Heart right ventricle (tissue), 16 donors: ENCODE measurements around the gene TNNT3. TPM values are rescaled to one million over a fixed set of nuclear protein-coding genes. Genes with fewer than 3 reads are reported as not detected.

Experiments
- ATAC-seq, 8 donors: fragments of 200-7000 bp; cut with Tn5 transposase; one replicate each; pipeline ENCODE4 v1.9.1; 2020; ENCODE audit warnings: mild to moderate bottlenecking in 8 of 8, moderate library complexity in 8 of 8, moderate number of reproducible peaks in 1 of 8
- DNase-seq, 2 donors: peaks; one replicate each; pipeline ENCODE4 v3.0.0-alpha.2; 2020
- H3K27ac ChIP-seq, 10 donors: fragments of 200-600 bp; sonication (generic) in 2 of 10; one replicate each; pipeline versions ENCODE4 v1.5.0 to v1.8.0; 2020 to 2022; ENCODE audit warnings: mild to moderate bottlenecking in 3 of 10
- H3K27me3 ChIP-seq, 7 donors: fragments of 200-600 bp; one replicate each; pipeline ENCODE4 v1.8.0; 2021 to 2022; ENCODE audit warnings: mild to moderate bottlenecking in 2 of 7
- H3K36me3 ChIP-seq, 9 donors: fragments of 200-600 bp; sonication (generic) in 1 of 9; one replicate each; pipeline versions ENCODE4 v1.5.0 to v1.8.0; 2020 to 2022; ENCODE audit warnings: mild to moderate bottlenecking in 2 of 9
- H3K4me1 ChIP-seq, 9 donors: fragments of 200-600 bp; sonication (generic) in 1 of 9; one replicate each; pipeline versions ENCODE4 v1.5.0 to v1.8.0; 2020 to 2022; ENCODE audit warnings: mild to moderate bottlenecking in 4 of 9
- H3K4me3 ChIP-seq, 10 donors: fragments of 200-600 bp; sonication (generic) in 2 of 10; one replicate each; pipeline versions ENCODE4 v1.5.0 to v1.8.0; 2020 to 2022; ENCODE audit warnings: mild to moderate bottlenecking in 7 of 10, moderate library complexity in 2 of 10
- H3K9me3 ChIP-seq, 11 donors: fragments of 200-600 bp in 10 of 11; sonication (generic) in 2 of 11; one replicate each; pipeline versions ENCODE4 v1.5.0 to v1.8.0; 2013 to 2022; ENCODE audit warnings: mild to moderate bottlenecking in 2 of 11, control low read depth in 1 of 11, moderate library complexity in 1 of 11
- WGBS, 2 donors: extraction: QIAGEN DNeasy Blood & Tissue Kit; methylation state at CpG; one replicate each; pipeline ENCODE4 v1.1.7; 2013; ENCODE audit warnings: inconsistent platforms in 1 of 2; 5-methylcytosine and 5-hydroxymethylcytosine counted together
- intact Hi-C, 10 donors: fragments of 100-400 bp; cut with DNase I; formaldehyde crosslinking; loops; one replicate each; pipeline versions ENCODE4 v1.11.1 to v1.14.2; 2022
- polyA plus RNA-seq, 2 donors: library from polyadenylated mRNA; stranded (reverse); fragments of 200-250 nt; gene quantifications; one replicate each; pipeline ENCODE4 v1.2.3, GENCODE V29; 2013
- total RNA-seq, 10 donors: library from RNA; stranded (reverse); fragmentation: NEBNext Ultra II Directional in 3 of 10; extraction: Animal tissue kit (Norgen Biotek cat#: 25700) in 3 of 10; gene quantifications; one replicate each; pipeline versions ENCODE4 v1.2.1 to v1.2.4, GENCODE V29; 2021 to 2023
- TF ChIP-seq, protein P1 (sequence below), 9 donors: fragments of 200-600 bp; sonication (generic) in 2 of 9; IDR thresholded peaks; one replicate each; pipeline versions ENCODE4 v1.5.0 to v1.8.0; 2021 to 2022; ENCODE audit warnings: antibody characterized with exemption in 9 of 9, mild to moderate bottlenecking in 5 of 9, moderate library complexity in 1 of 9
- donor health status: Arrhythmogenic right ventricular cardiomyopathy.
- donor health status: ischemic (EF 13 %, LVEDD 7.1; RV severe dilation, severe dysfunction).
- donor health status: healthy with polysubstance abuse.
- donor health status: DM: no; HTN: yes; CAD: no.
- donor health status: DM: no; HTN: no; CAD: no.
- donor health status: ischemic (EF 25% LVEDD 6.9; RV normal size, moderate dysfunction).
- donor health status: ischemic (EF 25% LVEDD 5.7; RV mildly dilated, moderate dysfunction).
- donor health status: healthy.
- donor health status: DM: yes; HTN: yes; CAD: no.
- donor health status: Ischemic cardiomyopathy.
- donor health status: ischemic (EF 35%, LVEDD 5.7; RV mildly dilated, moderate dysfunction).
- donor health status: nonischemic (EF 11% LVEDD 7.7; RV severe dilation, severe dysfunction).
- donor health status: DM: yes; HTN: yes; CAD: no.
- donor health status: PGD.
- donor health status: ischemic (EF 29% LVEDD 5.4; RV normal size, mild dysfunction).
- donor health status: nonischemic (EF 23%, LVEDD 6.1; RV moderate dilation, normal function).

TNNT3 gene
- total and polyA plus RNA-seq, 12 donors: 12.5 to 49.9 (median 44.4) TPM

DNA sequence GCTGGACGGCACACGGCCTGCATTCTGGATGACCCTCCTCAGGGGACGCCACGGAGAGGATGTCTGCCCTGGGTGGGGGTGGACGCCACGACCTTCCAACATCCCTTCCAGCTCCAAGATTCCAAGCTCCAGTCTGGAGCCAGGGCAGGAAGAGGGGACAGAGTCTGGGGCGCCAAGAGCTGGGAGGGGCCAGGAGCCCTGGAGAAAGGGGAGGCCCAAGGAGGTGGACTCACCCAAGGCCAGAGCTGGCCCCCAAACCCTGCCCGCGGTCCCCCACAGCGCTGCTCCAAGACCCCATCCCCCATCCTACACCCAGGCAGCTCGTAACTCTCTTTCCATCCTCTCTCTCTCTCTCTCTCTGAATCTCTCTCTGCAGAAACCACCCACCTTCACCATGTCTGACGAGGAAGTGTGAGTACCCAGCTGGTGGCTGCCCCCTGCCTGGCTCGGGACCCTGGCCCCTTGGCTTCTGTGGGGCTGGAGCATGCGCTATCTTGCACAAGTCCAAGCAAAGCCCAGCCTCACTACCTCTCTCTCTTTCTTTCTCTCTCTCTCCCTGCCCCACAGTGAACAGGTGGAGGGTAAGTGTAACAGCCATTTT, 3.1 kb downstream of the TNNT3 start:
- 45 to 59% methylated on average over 14 of the region's 14 CpGs for WGBS, 2 donors
- peak overlapping the region in 5 of 10 donors; percentile 4 to 53 (median 37) for H3K4me3 ChIP-seq
- peak in 1 of 2 donors; percentile 54 for DNase-seq

DNA sequence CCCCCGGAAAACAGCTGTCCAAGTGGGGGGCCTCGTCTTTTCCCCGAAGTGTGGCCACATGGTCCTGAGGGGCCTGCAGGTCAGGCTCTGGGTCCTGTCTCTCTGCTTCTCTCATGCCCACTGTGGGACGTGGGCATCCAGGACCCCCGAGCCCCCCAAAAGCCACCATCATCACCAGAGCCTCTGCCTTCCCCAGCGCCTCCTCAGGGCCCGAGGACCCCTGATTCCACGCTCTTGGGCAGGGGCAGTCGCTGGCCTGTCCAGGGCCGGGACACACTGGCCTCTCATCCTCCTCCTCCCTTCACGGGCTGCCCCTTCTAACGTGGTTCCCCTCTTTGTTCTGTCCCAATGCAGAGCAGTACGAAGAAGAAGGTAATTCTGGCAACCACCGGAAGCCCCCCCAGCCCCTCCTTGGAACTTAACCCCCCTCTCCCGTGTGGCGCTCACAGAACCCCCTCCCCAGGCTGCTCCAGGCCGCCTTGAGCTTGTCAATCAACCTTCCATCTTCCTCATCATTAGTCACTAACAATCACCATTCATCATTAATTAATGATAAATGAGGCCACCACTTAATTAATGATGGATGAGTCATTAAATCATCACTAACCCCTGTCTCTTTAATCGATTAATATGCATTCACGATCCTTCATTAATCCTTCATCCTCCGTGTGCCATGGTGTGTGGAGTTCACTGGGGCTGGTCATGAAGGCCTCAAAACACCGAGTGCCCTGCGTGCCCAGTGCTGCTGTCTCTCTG, 3.9 kb downstream of the TNNT3 start:
- no peaks in the 10 kb centered on the region for H3K36me3 ChIP-seq
- intact Hi-C loops: loop anchor here in 2 of 10 donors (5.0 kb wide), 2 partner anchors 41 to 229 kb away; no protein-coding TSS in a partner anchor
- H3K4me3 ChIP-seq: no peak overlapping the region
- H3K9me3 ChIP-seq: no peaks in the 10 kb centered on the region
- H3K27ac ChIP-seq: peak overlapping the region in 9 of 10 donors; percentile 68 to 94 (median 81)
- no peak for DNase-seq
- H3K4me1 ChIP-seq: peaks cover 39 to 93% (median 65%) of the 10 kb centered on the region in 9 donors
- ATAC-seq: no peak
- TF ChIP-seq, protein P1, sequence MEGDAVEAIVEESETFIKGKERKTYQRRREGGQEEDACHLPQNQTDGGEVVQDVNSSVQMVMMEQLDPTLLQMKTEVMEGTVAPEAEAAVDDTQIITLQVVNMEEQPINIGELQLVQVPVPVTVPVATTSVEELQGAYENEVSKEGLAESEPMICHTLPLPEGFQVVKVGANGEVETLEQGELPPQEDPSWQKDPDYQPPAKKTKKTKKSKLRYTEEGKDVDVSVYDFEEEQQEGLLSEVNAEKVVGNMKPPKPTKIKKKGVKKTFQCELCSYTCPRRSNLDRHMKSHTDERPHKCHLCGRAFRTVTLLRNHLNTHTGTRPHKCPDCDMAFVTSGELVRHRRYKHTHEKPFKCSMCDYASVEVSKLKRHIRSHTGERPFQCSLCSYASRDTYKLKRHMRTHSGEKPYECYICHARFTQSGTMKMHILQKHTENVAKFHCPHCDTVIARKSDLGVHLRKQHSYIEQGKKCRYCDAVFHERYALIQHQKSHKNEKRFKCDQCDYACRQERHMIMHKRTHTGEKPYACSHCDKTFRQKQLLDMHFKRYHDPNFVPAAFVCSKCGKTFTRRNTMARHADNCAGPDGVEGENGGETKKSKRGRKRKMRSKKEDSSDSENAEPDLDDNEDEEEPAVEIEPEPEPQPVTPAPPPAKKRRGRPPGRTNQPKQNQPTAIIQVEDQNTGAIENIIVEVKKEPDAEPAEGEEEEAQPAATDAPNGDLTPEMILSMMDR (IDR thresholded peaks at IDR 0.05): no peak
- 86 to 91% methylated on average over 22 of the region's 22 CpGs for WGBS, 2 donors
- H3K27me3 ChIP-seq: no peaks in the 10 kb centered on the region

More for the DNA sequence above, 3.1 kb downstream of the TNNT3 start:
- Histone ChIP-seq H3K4me1 (peaks cover 40 to 93% (median 63%) of the 10 kb centered on the region in 9 donors), H3K36me3 (no peaks in the 10 kb centered on the region), H3K27ac (peak overlapping the region; percentile 68 to 94 (median 81)), H3K9me3 (no peaks in the 10 kb centered on the region), H3K27me3 (no peaks in the 10 kb centered on the region)
- intact Hi-C loops: loop anchor here in 2 of 10 donors (5.0 kb wide), 2 partner anchors 40 to 230 kb away; no protein-coding TSS in a partner anchor
- ATAC-seq: peak in 7 of 8 donors; percentile 6 to 56 (median 36)
- TF ChIP-seq, protein P1 (IDR thresholded peaks at IDR 0.05): no peak

DNA sequence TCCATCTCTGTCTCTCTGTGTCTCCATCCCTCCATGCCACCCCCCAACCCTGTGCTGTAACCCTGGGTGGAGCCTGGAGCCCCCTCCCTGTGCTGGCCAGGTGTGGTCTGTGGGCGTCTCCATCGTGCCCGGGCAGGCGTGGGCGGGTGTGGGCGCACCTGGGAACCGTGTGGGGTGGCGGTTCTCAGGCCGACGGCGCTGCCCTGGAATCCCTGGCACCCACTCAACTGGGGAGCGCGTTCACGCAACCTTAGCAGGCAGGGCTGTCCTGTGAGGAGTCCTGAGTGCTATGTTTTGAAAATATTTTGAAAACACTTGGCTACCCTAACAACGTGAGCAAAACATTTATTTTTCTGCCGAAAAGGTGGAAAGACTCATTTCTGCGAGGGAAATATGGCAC, 4.7 kb downstream of the TNNT3 start:
- TF ChIP-seq, protein P1 (IDR thresholded peaks at IDR 0.05): no peak
- Histone ChIP-seq H3K4me3 (no peak overlapping the region), H3K9me3 (no peaks in the 10 kb centered on the region), H3K36me3 (no peaks in the 10 kb centered on the region), H3K27ac (peak overlapping the region in 7 of 10 donors; percentile 5 to 94 (median 81)), H3K4me1 (peaks cover 32 to 90% (median 57%) of the 10 kb centered on the region in 9 donors), H3K27me3 (no peaks in the 10 kb centered on the region)
- ATAC-seq (no peak), DNase-seq (no peak)
- intact Hi-C loops: loop anchor here in 2 of 10 donors (5.0 kb wide), 2 partner anchors 42 to 228 kb away; no protein-coding TSS in a partner anchor
- 82 to 83% methylated on average over 17 of the region's 17 CpGs for WGBS, 2 donors

DNA sequence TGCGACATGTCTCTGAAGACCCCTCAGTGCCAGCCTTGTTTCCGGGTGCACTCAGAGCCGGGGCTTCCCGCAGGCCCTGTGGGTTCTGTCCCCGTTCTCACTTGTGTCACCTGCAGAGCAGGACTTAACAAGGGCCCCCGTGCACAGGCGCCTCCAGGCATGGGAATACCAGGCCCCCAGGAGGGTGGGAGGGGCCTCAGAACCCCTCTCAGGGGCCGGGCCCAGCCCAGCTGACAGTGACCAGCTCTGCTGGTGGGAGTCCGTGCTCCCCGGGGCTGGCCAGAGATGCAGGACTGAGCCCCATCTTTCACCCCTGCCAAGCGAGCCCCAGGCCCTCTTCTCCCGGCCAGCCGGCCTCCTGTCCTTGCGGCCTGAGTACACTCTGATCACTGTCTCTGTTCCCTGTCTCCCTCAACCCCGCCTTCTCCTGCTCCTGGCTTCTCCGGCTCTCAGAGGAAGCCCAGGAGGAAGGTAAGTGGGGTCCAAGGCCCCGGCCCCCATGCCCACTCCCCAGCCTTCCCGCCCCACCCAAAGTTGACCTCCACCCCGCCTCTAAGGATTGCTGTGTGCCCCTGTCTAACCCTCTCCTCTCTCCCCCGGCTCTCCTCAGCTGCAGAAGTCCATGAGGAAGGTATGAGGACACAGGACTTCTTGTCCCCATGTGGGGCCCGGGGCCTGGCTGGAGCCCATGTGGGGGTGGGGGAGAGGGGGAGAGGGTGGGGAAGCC, 5.3 kb downstream of the TNNT3 start:
- intact Hi-C loops: loop anchor here in 2 of 10 donors (5.0 kb wide), 2 partner anchors 43 to 227 kb away; no protein-coding TSS in a partner anchor
- TF ChIP-seq, protein P1 (IDR thresholded peaks at IDR 0.05): no peak
- Histone ChIP-seq H3K4me1 (peaks cover 26 to 84% (median 51%) of the 10 kb centered on the region in 9 donors), H3K4me3 (no peak overlapping the region), H3K27ac (peak overlapping the region in 7 of 10 donors; percentile 21 to 94 (median 73)), H3K36me3 (no peaks in the 10 kb centered on the region), H3K27me3 (no peaks in the 10 kb centered on the region), H3K9me3 (no peaks in the 10 kb centered on the region)
- ATAC-seq: no peak
- WGBS, 2 donors: 81 to 85% methylated on average over 21 of the region's 21 CpGs
- DNase-seq: no peak
